CD8-positive, alpha-beta memory T cell (primary cell): ENCODE results near the gene MSI2. TPM values are rescaled to one million over a fixed set of nuclear protein-coding genes. Genes with fewer than 3 reads are reported as not detected.

Experiments used
- CTCF ChIA-PET: fragments of 350-600 bp; sonication (Branson Sonifier 250); formaldehyde crosslinking; loops from one replicate; lab custom pipeline; 2021; ENCODE audit warnings: antibody characterized with exemption; lab: Charles Lee
- POLR2A ChIA-PET: fragments of 350-600 bp; sonication (Branson Sonifier 250); formaldehyde crosslinking; loops from one replicate; lab custom pipeline; 2021; ENCODE audit warnings: antibody characterized with exemption; lab: Charles Lee
- DNase-seq, 5 donors: peaks; one replicate each; pipeline versions ENCODE4 v3.0.0 to v3.0.0-alpha.2; 2020 to 2022; ENCODE audit warnings: mixed read lengths in 1 of 5
- H3K27ac ChIP-seq: one replicate; pipeline ENCODE4 v1.7.0; 2013; ENCODE audit warnings: low read depth, mild to moderate bottlenecking, low read length, moderate library complexity
- H3K27me3 ChIP-seq: 2 replicates; pipeline ENCODE4 v1.7.0; 2013; ENCODE audit warnings: low read length, mild to moderate bottlenecking; ENCODE audit not compliant: insufficient read depth, poor library complexity, severe bottlenecking
- H3K36me3 ChIP-seq: 2 replicates; pipeline ENCODE4 v1.7.0; 2013; ENCODE audit warnings: mild to moderate bottlenecking, low read length, moderate library complexity; ENCODE audit not compliant: insufficient read depth
- H3K4me1 ChIP-seq: 2 replicates; pipeline ENCODE4 v1.7.0; 2013; ENCODE audit warnings: mild to moderate bottlenecking, low read length, moderate library complexity; ENCODE audit not compliant: insufficient read depth
- H3K4me3 ChIP-seq: 2 replicates; pipeline ENCODE4 v1.7.0; 2013; ENCODE audit warnings: mild to moderate bottlenecking, low read length
- H3K9me3 ChIP-seq: 2 replicates; pipeline ENCODE4 v1.7.0; 2013; ENCODE audit warnings: mild to moderate bottlenecking, low read length
- H3K27ac Mint-ChIP-seq, 8 donors: one replicate each; pipeline ENCODE4 v1.8.0; 2020 to 2021; ENCODE audit warnings: mixed read lengths in 8 of 8, mild to moderate bottlenecking in 6 of 8, inconsistent platforms in 3 of 8, moderate library complexity in 3 of 8
- H3K27me3 Mint-ChIP-seq, 2 donors: one replicate each; pipeline ENCODE4 v1.8.0; 2020 to 2021; ENCODE audit warnings: mixed read lengths in 2 of 2, mild to moderate bottlenecking in 1 of 2, moderate library complexity in 1 of 2
- H3K36me3 Mint-ChIP-seq, 3 donors: one replicate each; pipeline ENCODE4 v1.8.0; 2020 to 2021; ENCODE audit warnings: mixed read lengths in 3 of 3, inconsistent platforms in 1 of 3, mild to moderate bottlenecking in 1 of 3
- H3K4me1 Mint-ChIP-seq, 3 donors: one replicate each; pipeline ENCODE4 v1.8.0; 2020 to 2021; ENCODE audit warnings: mixed read lengths in 3 of 3, inconsistent platforms in 1 of 3, mild to moderate bottlenecking in 1 of 3
- H3K4me3 Mint-ChIP-seq, 7 donors: one replicate each; pipeline ENCODE4 v1.8.0; 2020 to 2021; ENCODE audit warnings: mixed read lengths in 7 of 7, mild to moderate bottlenecking in 6 of 7, moderate library complexity in 4 of 7, inconsistent platforms in 2 of 7
- H3K9me3 Mint-ChIP-seq, 5 donors: one replicate each; pipeline ENCODE4 v1.8.0; 2020 to 2022; ENCODE audit warnings: mixed read lengths in 5 of 5, mild to moderate bottlenecking in 3 of 5, moderate library complexity in 2 of 5, inconsistent platforms in 1 of 5
- polyA plus RNA-seq: library from polyadenylated mRNA; unstranded; fragments of 300-500 nt; fragmentation: Illumina TruSeq; gene quantifications from one replicate; pipeline ENCODE4 v1.2.3, GENCODE V29; 2021
- total RNA-seq, 2 experiments: library from RNA; stranded (reverse); gene quantifications; one replicate each; pipeline ENCODE4 v1.2.3, GENCODE V29; 2021

The MSI2 gene
- total and polyA plus RNA-seq, 3 experiments from 2014 or later: 2.3 to 58.0 (median 57.1) TPM

DNA sequence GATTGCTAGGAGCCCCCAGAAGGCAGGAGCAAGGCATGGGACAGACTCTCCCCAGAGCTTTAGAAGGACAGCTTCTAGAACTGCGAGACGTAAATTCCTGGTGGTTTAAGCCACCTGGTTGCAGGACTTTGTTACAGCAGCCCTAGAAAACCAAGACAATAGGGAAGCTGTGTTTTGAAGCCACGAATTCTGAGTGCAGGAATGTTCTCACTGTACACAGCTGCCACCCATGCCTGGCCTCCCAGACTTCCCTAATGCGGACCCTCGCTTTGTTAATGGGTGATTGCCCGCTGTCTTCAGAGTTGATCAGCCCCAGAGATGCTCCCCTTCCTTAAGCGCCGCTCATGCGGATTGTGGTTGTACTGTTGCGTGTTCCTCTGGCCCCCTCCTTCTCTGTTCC, 177.1 kb downstream of the MSI2 start:
- Mint-ChIP-seq H3K27me3 (peaks cover 0 to 1% of the 10 kb centered on the region in 2 donors), H3K4me3 (no peak overlapping the region), H3K27ac (no peak overlapping the region), H3K4me1 (peaks cover 27 to 58% (median 48%) of the 10 kb centered on the region in 3 donors), H3K9me3 (no peaks in the 10 kb centered on the region), H3K36me3 (peaks cover 0 to 17% (median 14%) of the 10 kb centered on the region in 3 donors)
- Histone ChIP-seq H3K27ac (no peak overlapping the region), H3K9me3 (no peaks in the 10 kb centered on the region), H3K4me3 (no peak overlapping the region), H3K27me3 (no peaks in the 10 kb centered on the region), H3K36me3 (no peaks in the 10 kb centered on the region), H3K4me1 (no peaks in the 10 kb centered on the region)
- DNase-seq: no peak
- CTCF ChIA-PET: no interaction called here
- POLR2A ChIA-PET: no interaction called here

- no peak for DNase-seq
- Histone ChIP-seq H3K9me3 (no peaks in the 10 kb centered on the region), H3K36me3 (no peaks in the 10 kb centered on the region), H3K4me3 (no peak overlapping the region), H3K4me1 (peaks cover 6% of the 10 kb centered on the region), H3K27ac (no peak overlapping the region), H3K27me3 (no peaks in the 10 kb centered on the region)
- no peak overlapping the region for H3K27ac Mint-ChIP-seq
- H3K4me1 Mint-ChIP-seq: peaks cover 32 to 61% (median 51%) of the 10 kb centered on the region in 3 donors
- H3K9me3 Mint-ChIP-seq: no peaks in the 10 kb centered on the region
- peaks cover 0 to 3% of the 10 kb centered on the region in 2 donors for H3K27me3 Mint-ChIP-seq
- H3K36me3 Mint-ChIP-seq: peaks cover 0 to 17% (median 14%) of the 10 kb centered on the region in 3 donors
- CTCF ChIA-PET: no interaction called here
- H3K4me3 Mint-ChIP-seq: no peak overlapping the region
- POLR2A ChIA-PET: no interaction called here
These were observed 178.0 kb downstream of the MSI2 start for GRCh38 chr17:57434361-57434760.

GRCh38 chr17:57436565-57436964, 180.2 kb downstream of the MSI2 start:
- H3K4me3 ChIP-seq: no peak overlapping the region
- no peaks in the 10 kb centered on the region for H3K9me3 ChIP-seq
- POLR2A ChIA-PET: no interaction called here
- H3K27ac ChIP-seq: no peak overlapping the region
- DNase-seq: no peak
- peaks cover 0 to 14% (median 7%) of the 10 kb centered on the region in 3 donors for H3K36me3 Mint-ChIP-seq
- CTCF ChIA-PET: no interaction called here
- H3K4me1 Mint-ChIP-seq: peaks cover 48 to 69% (median 63%) of the 10 kb centered on the region in 3 donors
- H3K36me3 ChIP-seq: no peaks in the 10 kb centered on the region
- H3K4me3 Mint-ChIP-seq: no peak overlapping the region
- H3K27me3 Mint-ChIP-seq: peaks cover 0 to 2% of the 10 kb centered on the region in 2 donors
- peak overlapping the region in 1 of 8 donors; percentile 75 for H3K27ac Mint-ChIP-seq
- H3K27me3 ChIP-seq: no peaks in the 10 kb centered on the region
- peaks cover 28% of the 10 kb centered on the region for H3K4me1 ChIP-seq
- H3K9me3 Mint-ChIP-seq: no peaks in the 10 kb centered on the region

- Histone ChIP-seq H3K27me3 (no peaks in the 10 kb centered on the region), H3K9me3 (no peaks in the 10 kb centered on the region), H3K36me3 (no peaks in the 10 kb centered on the region), H3K4me1 (peaks cover 44% of the 10 kb centered on the region), H3K4me3 (no peak overlapping the region), H3K27ac (no peak overlapping the region)
- DNase-seq: no peak
- peaks cover 0 to 2% of the 10 kb centered on the region in 2 donors for H3K27me3 Mint-ChIP-seq
- peaks cover 0 to 8% (median 0%) of the 10 kb centered on the region in 3 donors for H3K36me3 Mint-ChIP-seq
- peaks cover 56 to 75% (median 69%) of the 10 kb centered on the region in 3 donors for H3K4me1 Mint-ChIP-seq
- no peaks in the 10 kb centered on the region for H3K9me3 Mint-ChIP-seq
- ChIA-PET POLR2A (no interaction called here), CTCF (no interaction called here)
- peak overlapping the region in 1 of 7 donors; percentile 61 for H3K4me3 Mint-ChIP-seq
- H3K27ac Mint-ChIP-seq: no peak overlapping the region
These were observed 181.9 kb downstream of the MSI2 start for GRCh38 chr17:57438066-57438731.

DNA sequence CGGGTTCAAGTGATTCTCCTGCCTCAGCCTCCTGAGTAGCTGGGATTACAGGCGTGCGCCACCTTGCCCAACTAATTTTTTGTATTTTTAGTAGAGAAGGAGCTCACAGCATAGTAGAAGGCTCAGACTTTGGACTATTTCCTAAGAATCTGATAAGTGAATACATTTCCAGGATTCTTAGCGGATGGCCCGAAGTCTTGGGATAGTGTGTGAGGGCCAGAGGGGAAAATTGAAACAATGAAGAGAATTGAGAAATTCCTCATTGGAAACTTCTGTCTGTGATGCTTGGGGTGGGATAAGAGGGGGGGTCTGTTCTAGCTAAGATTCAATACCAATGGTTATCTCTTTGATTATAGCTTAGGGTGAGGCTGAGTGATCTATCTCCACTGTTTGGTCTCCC, 183.3 kb downstream of the MSI2 start:
- POLR2A ChIA-PET: interaction anchor here (0.6 kb wide), 1 partner anchor 190 kb away, joined by 4 read pairs; no protein-coding TSS in a partner anchor
- Mint-ChIP-seq H3K9me3 (no peaks in the 10 kb centered on the region), H3K27me3 (peaks cover 0 to 2% of the 10 kb centered on the region in 2 donors), H3K27ac (peak overlapping the region in 7 of 8 donors; percentile 69 to 98 (median 86)), H3K4me1 (peaks cover 55 to 77% (median 74%) of the 10 kb centered on the region in 3 donors), H3K36me3 (peaks cover 0 to 8% (median 0%) of the 10 kb centered on the region in 3 donors), H3K4me3 (peak overlapping the region in 4 of 7 donors; percentile 24 to 63 (median 62))
- H3K4me1 ChIP-seq: peaks cover 52% of the 10 kb centered on the region
- H3K27me3 ChIP-seq: no peaks in the 10 kb centered on the region
- H3K36me3 ChIP-seq: no peaks in the 10 kb centered on the region
- no peak overlapping the region for H3K27ac ChIP-seq
- CTCF ChIA-PET: interaction anchor here (1.2 to 1.4 kb wide), 2 partner anchors 11 to 160 kb away, joined by 3 to 4 read pairs; no protein-coding TSS in a partner anchor
- H3K9me3 ChIP-seq: no peaks in the 10 kb centered on the region
- no peak overlapping the region for H3K4me3 ChIP-seq
- no peak for DNase-seq

- Mint-ChIP-seq H3K4me3 (peak overlapping the region in 6 of 7 donors; percentile 1 to 65 (median 54)), H3K36me3 (peaks cover 0 to 8% (median 0%) of the 10 kb centered on the region in 3 donors), H3K27ac (peak overlapping the region; percentile 48 to 98 (median 90)), H3K4me1 (peaks cover 58 to 80% (median 71%) of the 10 kb centered on the region in 3 donors), H3K9me3 (no peaks in the 10 kb centered on the region), H3K27me3 (peaks cover 0 to 2% of the 10 kb centered on the region in 2 donors)
- H3K4me3 ChIP-seq: no peak overlapping the region
- no peaks in the 10 kb centered on the region for H3K9me3 ChIP-seq
- ChIA-PET CTCF (interaction anchor here (0.7 to 1.4 kb wide), 3 partner anchors 10 to 159 kb away, joined by 3 to 4 read pairs (median 3); no protein-coding TSS in a partner anchor), POLR2A (no interaction called here)
- H3K36me3 ChIP-seq: no peaks in the 10 kb centered on the region
- peaks cover 52% of the 10 kb centered on the region for H3K4me1 ChIP-seq
- H3K27me3 ChIP-seq: no peaks in the 10 kb centered on the region
- DNase-seq: peak; percentile 5 to 74 (median 57)
- no peak overlapping the region for H3K27ac ChIP-seq
These were observed 184.4 kb downstream of the MSI2 start for GRCh38 chr17:57440522-57441269.

DNA sequence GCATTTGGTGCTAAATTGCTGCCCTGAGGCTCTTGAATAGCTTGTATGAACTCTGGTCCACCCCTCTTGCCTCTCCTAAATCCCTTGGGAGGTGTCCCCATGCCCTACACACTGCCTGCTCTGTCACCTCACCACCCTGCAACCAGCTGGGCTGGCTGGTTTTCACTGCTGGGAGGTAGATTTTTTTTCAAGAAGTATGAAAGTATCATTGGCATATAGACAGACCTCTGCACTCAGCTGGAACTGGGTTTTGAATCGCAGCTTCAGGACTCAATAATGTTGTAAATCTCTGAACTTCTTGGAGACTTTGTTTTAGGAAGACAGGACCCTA, 184.9 kb downstream of the MSI2 start:
- peaks cover 0 to 2% of the 10 kb centered on the region in 2 donors for H3K27me3 Mint-ChIP-seq
- DNase-seq: no peak
- H3K9me3 ChIP-seq: no peaks in the 10 kb centered on the region
- CTCF ChIA-PET: interaction anchor here (1.1 kb wide), 1 partner anchor 198 kb away, joined by 4 read pairs; no protein-coding TSS in a partner anchor
- peaks cover 52% of the 10 kb centered on the region for H3K4me1 ChIP-seq
- H3K4me1 Mint-ChIP-seq: peaks cover 58 to 79% (median 70%) of the 10 kb centered on the region in 3 donors
- no peak overlapping the region for H3K4me3 ChIP-seq
- H3K4me3 Mint-ChIP-seq: peak overlapping the region in 3 of 7 donors; percentile 1 to 65 (median 12)
- no peaks in the 10 kb centered on the region for H3K9me3 Mint-ChIP-seq
- POLR2A ChIA-PET: interaction anchor here (0.6 kb wide), 1 partner anchor 1573 kb away, joined by 4 read pairs; no protein-coding TSS in a partner anchor
- H3K27ac Mint-ChIP-seq: peak overlapping the region; percentile 48 to 98 (median 90)
- no peak overlapping the region for H3K27ac ChIP-seq
- peaks cover 0 to 8% (median 0%) of the 10 kb centered on the region in 3 donors for H3K36me3 Mint-ChIP-seq
- no peaks in the 10 kb centered on the region for H3K36me3 ChIP-seq
- no peaks in the 10 kb centered on the region for H3K27me3 ChIP-seq
